Adrenal gland (tissue), 12 donors: ENCODE results near the gene MCTP2. TPM values are rescaled to one million over a fixed set of nuclear protein-coding genes. Genes with fewer than 3 reads are reported as not detected.
"Not testable (repeated sequence)": the region's sequence is repeated elsewhere in the genome, so short reads cannot be mapped to it uniquely, and the experiment has no call there.

ENCODE experiments used
- DNase-seq, 7 donors: peaks; one replicate each; pipeline ENCODE4 v3.0.0-alpha.2; 2019 to 2020
- H3K27ac ChIP-seq, 5 donors: fragments of 200-600 bp; sonication (generic) in 4 of 5; 1 replicate in 3 of 5; 2 replicates in 2 of 5; pipeline versions ENCODE4 v1.5.1 to v1.8.0; 2016 to 2020; ENCODE audit warnings: mild to moderate bottlenecking in 1 of 5
- H3K27me3 ChIP-seq: fragments of 200-600 bp; 2 replicates; pipeline ENCODE4 v1.8.0; 2021
- H3K36me3 ChIP-seq, 2 donors: fragments of 200-600 bp; replicated peaks in 1 of 2; 1 replicate in 1 of 2; 2 replicates in 1 of 2; pipeline versions ENCODE4 v1.5.1 to v1.8.0; 2018 to 2022
- H3K4me1 ChIP-seq, 2 donors: fragments of 200-600 bp; replicated peaks in 1 of 2; 1 replicate in 1 of 2; 2 replicates in 1 of 2; pipeline versions ENCODE4 v1.5.1 to v1.8.0; 2018 to 2021
- H3K4me3 ChIP-seq, 4 donors: fragments of 200-600 bp; sonication (generic) in 3 of 4; one replicate each; pipeline ENCODE4 v1.5.1; 2016 to 2018
- H3K9me3 ChIP-seq, 3 donors: fragments of 200-600 bp; sonication (generic) in 1 of 3; replicated peaks in 1 of 3; 1 replicate in 2 of 3; 2 replicates in 1 of 3; pipeline versions ENCODE4 v1.5.1 to v1.8.0; 2016 to 2021
- CTCF ChIP-seq, 6 experiments: fragments of 450-650 bp in 4 of 6; fragments of 200-600 bp in 2 of 6; sonication (generic) in 1 of 6; IDR thresholded peaks; 1 replicate in 5 of 6; 2 replicates in 1 of 6; pipeline versions ENCODE4 v1.5.1 to v1.8.0; 2016 to 2021; ENCODE audit warnings: antibody characterized with exemption in 6 of 6, mild to moderate bottlenecking in 2 of 6, moderate library complexity in 1 of 6
- POLR2A ChIP-seq, 2 donors: fragments of 450-650 bp; IDR thresholded peaks; one replicate each; pipeline ENCODE4 v1.6.1; 2017; ENCODE audit warnings: antibody characterized with exemption in 2 of 2, mild to moderate bottlenecking in 2 of 2, moderate library complexity in 1 of 2
- WGBS, 4 donors: extraction: QIAGEN DNeasy Blood & Tissue Kit in 2 of 4; methylation state at CpG; one replicate each; pipeline versions ENCODE4 v1.1.5 to v1.1.7; 2013 to 2017; 5-methylcytosine and 5-hydroxymethylcytosine counted together
- intact Hi-C, 2 donors: fragments of 100-400 bp; cut with DNase I; formaldehyde crosslinking; loops; one replicate each; pipeline versions ENCODE4 v1.14.1 to v1.15.0; 2022 to 2023
- polyA plus RNA-seq, 3 donors: library from polyadenylated mRNA; stranded (reverse); fragments of 200-250 nt in 2 of 3; fragments of 350-450 nt in 1 of 3; fragmentation: Illumina TruSeq in 1 of 3; extraction: RNeasy Lipid Tissue Mini Kit (QIAGEN cat#74804) in 1 of 3; gene quantifications; one replicate each; pipeline ENCODE4 v1.2.3, GENCODE V29; 2013 to 2014
- total RNA-seq, 9 donors: library from RNA; depleted of rRNA in 4 of 9; stranded (reverse); fragments of >200 nt in 4 of 9; fragments of 120-200 nt in 1 of 9; fragmentation: NEBNext Ultra II Directional in 1 of 9; extraction: Animal tissue kit (Norgen Biotek cat#: 25700) in 1 of 9; gene quantifications; one replicate each; pipeline versions ENCODE4 v1.1.0 to v1.2.4, GENCODE V29; 2013 to 2023
- donor health status: healthy with polysubstance abuse.
- donor health status: Bipolar disorder and iron deficiency.
- donor health status: DM: yes; HTN: yes; CAD: no.
- donor health status: DM: no; HTN: no; CAD: no.
- donor health status: DM: no; HTN: no; CAD: no.
- donor health status: DM: yes; HTN: yes; CAD: no.

Gene MCTP2
- total and polyA plus RNA-seq, 12 donors, result 2.7 to 21.3 (median 14.4) TPM

- Histone ChIP-seq H3K9me3 (no peaks in the 10 kb centered on the region), H3K36me3 (no peaks in the 10 kb centered on the region), H3K27me3 (no peaks in the 10 kb centered on the region), H3K27ac (no peak overlapping the region), H3K4me3 (no peak overlapping the region), H3K4me1 (no peaks in the 10 kb centered on the region)
- TF ChIP-seq CTCF (IDR thresholded peaks at IDR 0.05), result no peak
- no peak for TF ChIP-seq POLR2A (IDR thresholded peaks at IDR 0.05)
- DNase-seq, result no peak
- WGBS, 4 donors, result 81 to 90% (median 85%) methylated on average over 2 of the region's 2 CpGs
- intact Hi-C loops, result no loop called here
Observed at GRCh38 chr15:94252906-94253491, 21.6 kb downstream of the MCTP2 start.

GRCh38 chr15:94253742-94254141, 22.4 kb downstream of the MCTP2 start:
- 81 to 86% (median 83%) methylated on average over 3 of the region's 3 CpGs for WGBS, 4 donors

GRCh38 chr15:94255540-94255939, 24.2 kb downstream of the MCTP2 start:
- intact Hi-C loops, result no loop called here
- Histone ChIP-seq H3K27me3 (no peaks in the 10 kb centered on the region), H3K4me3 (no peak overlapping the region), H3K4me1 (no peaks in the 10 kb centered on the region), H3K36me3 (no peaks in the 10 kb centered on the region), H3K27ac (no peak overlapping the region), H3K9me3 (no peaks in the 10 kb centered on the region)
- 66 to 85% (median 79%) methylated on average over 4 of the region's 4 CpGs for WGBS, 4 donors
- TF ChIP-seq POLR2A (IDR thresholded peaks at IDR 0.05), result no peak
- TF ChIP-seq CTCF (IDR thresholded peaks at IDR 0.05), result no peak
- no peak for DNase-seq

More at GRCh38 chr15:94253742-94254141, 22.4 kb downstream of the MCTP2 start:
- no peaks in the 10 kb centered on the region for H3K36me3 ChIP-seq
- intact Hi-C loops, result no loop called here
- no peaks in the 10 kb centered on the region for H3K27me3 ChIP-seq
- DNase-seq, result no peak
- no peak for TF ChIP-seq CTCF (IDR thresholded peaks at IDR 0.05)
- TF ChIP-seq POLR2A (IDR thresholded peaks at IDR 0.05), result no peak
- no peak overlapping the region for H3K4me3 ChIP-seq
- H3K4me1 ChIP-seq, result no peaks in the 10 kb centered on the region
- H3K9me3 ChIP-seq, result no peaks in the 10 kb centered on the region
- H3K27ac ChIP-seq, result no peak overlapping the region

- Histone ChIP-seq H3K36me3 (no peaks in the 10 kb centered on the region), H3K4me1 (no peaks in the 10 kb centered on the region), H3K27me3 (no peaks in the 10 kb centered on the region), H3K4me3 (no peak overlapping the region), H3K9me3 (no peaks in the 10 kb centered on the region), H3K27ac (no peak overlapping the region)
- TF ChIP-seq CTCF (IDR thresholded peaks at IDR 0.05) (no peak), POLR2A (IDR thresholded peaks at IDR 0.05) (no peak)
- DNase-seq, result no peak
- 41 to 61% (median 52%) methylated on average over 3 of the region's 3 CpGs for WGBS, 4 donors
- intact Hi-C loops, result no loop called here
Observed at GRCh38 chr15:94256511-94256910, 25.1 kb downstream of the MCTP2 start.

- H3K27me3 ChIP-seq, H3K27ac ChIP-seq, intact Hi-C loops, DNase-seq, H3K4me3 ChIP-seq, H3K36me3 ChIP-seq, H3K4me1 ChIP-seq, H3K9me3 ChIP-seq: not testable (repeated sequence)
- WGBS, 4 donors, result 79 to 89% (median 86%) methylated on average over 7 of the region's 7 CpGs
Observed at GRCh38 chr15:94257776-94258175, 26.4 kb downstream of the MCTP2 start.
